22Rv1 (cell line): ENCODE data around the gene ARMC2.

Experiments used
- ZFX ChIP-seq: fragments of 450-650 bp; IDR thresholded peaks from 2 replicates; pipeline ENCODE4 v1.6.1; 2017; ENCODE audit warnings: antibody characterized with exemption, borderline replicate concordance
- TF ChIP-seq, protein P1 (sequence below): fragments of 450-650 bp; IDR thresholded peaks from 2 replicates; pipeline ENCODE4 v1.5.1; 2017; ENCODE audit warnings: mild to moderate bottlenecking

DNA sequence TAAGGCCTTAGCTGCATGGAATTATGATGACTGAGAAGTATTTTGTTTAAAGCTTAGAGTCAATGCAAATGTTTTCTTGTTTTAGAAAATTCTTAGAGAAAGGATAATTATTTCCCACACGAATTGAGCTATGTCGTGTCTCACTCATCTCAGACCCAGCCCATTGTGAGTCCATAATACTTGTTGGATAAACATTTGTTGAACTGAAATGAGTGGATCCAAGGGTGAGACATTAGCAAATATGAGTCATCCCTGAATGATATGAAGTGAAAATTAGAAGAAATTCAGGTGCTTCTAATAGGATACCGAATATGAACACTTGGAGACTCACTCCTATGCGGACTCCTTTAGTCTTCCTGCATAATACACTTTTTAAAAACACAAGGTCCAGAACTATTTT, 41.6 kb upstream of the ARMC2 start:
- TF ChIP-seq, protein P1, sequence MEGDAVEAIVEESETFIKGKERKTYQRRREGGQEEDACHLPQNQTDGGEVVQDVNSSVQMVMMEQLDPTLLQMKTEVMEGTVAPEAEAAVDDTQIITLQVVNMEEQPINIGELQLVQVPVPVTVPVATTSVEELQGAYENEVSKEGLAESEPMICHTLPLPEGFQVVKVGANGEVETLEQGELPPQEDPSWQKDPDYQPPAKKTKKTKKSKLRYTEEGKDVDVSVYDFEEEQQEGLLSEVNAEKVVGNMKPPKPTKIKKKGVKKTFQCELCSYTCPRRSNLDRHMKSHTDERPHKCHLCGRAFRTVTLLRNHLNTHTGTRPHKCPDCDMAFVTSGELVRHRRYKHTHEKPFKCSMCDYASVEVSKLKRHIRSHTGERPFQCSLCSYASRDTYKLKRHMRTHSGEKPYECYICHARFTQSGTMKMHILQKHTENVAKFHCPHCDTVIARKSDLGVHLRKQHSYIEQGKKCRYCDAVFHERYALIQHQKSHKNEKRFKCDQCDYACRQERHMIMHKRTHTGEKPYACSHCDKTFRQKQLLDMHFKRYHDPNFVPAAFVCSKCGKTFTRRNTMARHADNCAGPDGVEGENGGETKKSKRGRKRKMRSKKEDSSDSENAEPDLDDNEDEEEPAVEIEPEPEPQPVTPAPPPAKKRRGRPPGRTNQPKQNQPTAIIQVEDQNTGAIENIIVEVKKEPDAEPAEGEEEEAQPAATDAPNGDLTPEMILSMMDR = no peak
- TF ChIP-seq ZFX = no peak
